ENCODE results near the gene TRAF5.

GRCh38 chr1:211345719-211346118 lies 19.1 kb downstream of the TRAF5 start:
- no peak for TF ChIP-seq CTCF (IDR thresholded peaks at IDR 0.05)
- no peak for TF ChIP-seq POLR2A (IDR thresholded peaks at IDR 0.05)
